ENCODE results near the gene SACM1L.

DNA sequence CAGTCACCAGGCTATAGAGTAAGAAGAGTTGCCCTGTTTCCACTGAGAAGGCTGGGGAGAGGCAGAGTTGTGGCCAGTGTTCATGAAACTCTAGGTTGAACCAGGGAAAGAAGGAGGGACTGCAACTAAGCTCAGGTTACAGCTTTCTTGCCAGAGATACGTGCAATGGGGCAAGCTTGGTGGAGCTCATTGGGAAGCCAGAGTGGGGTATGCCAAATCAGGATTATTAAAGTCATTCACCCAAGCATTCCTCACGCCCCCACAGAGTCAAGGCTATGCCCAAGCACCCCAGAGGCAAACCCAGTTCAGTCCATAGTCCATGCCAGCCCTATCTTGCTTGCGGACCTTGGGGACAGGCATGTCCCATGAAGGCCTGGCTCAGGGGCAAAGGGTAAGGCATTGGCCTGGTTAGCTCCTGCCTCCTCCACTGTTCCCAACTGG lies 89.6 kb downstream of the SACM1L start:
- TF ChIP-seq, protein P1, sequence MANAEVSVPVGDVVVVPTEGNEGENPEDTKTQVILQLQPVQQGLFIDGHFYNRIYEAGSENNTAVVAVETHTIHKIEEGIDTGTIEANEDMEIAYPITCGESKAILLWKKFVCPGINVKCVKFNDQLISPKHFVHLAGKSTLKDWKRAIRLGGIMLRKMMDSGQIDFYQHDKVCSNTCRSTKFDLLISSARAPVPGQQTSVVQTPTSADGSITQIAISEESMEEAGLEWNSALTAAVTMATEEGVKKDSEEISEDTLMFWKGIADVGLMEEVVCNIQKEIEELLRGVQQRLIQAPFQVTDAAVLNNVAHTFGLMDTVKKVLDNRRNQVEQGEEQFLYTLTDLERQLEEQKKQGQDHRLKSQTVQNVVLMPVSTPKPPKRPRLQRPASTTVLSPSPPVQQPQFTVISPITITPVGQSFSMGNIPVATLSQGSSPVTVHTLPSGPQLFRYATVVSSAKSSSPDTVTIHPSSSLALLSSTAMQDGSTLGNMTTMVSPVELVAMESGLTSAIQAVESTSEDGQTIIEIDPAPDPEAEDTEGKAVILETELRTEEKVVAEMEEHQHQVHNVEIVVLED (CRISPR knock-in tag; IDR thresholded peaks at IDR 0.05; ENCODE audit: borderline replicate concordance), result no peak
- TF ChIP-seq RBAK (CRISPR knock-in tag; IDR thresholded peaks at IDR 0.05) (no peak), RFX5 (IDR thresholded peaks at IDR 0.05; ENCODE audit: low read depth, low read length) (no peak), NR2C2 (CRISPR knock-in tag; IDR thresholded peaks at IDR 0.05; ENCODE audit: borderline replicate concordance) (no peak), ELF1 (CRISPR knock-in tag; IDR thresholded peaks at IDR 0.05) (no peak), RBM22 (optimal IDR thresholded peaks at IDR 0.05; ENCODE audit: low read length) (no peak), EZH2 (conservative IDR thresholded peaks at IDR 0.05; ENCODE audit: low read depth, low read length) (no peak), RFX1 (IDR thresholded peaks at IDR 0.05) (no peak), TCF12 (IDR thresholded peaks at IDR 0.05) (no peak), TCF12 (CRISPR knock-in tag; IDR thresholded peaks at IDR 0.05) (no peak), REST (IDR thresholded peaks at IDR 0.05; ENCODE audit: borderline replicate concordance in 1 of 2, low read depth in 1 of 2, low read length in 2 of 2) (no peak)
- TF ChIP-seq, protein P2, sequence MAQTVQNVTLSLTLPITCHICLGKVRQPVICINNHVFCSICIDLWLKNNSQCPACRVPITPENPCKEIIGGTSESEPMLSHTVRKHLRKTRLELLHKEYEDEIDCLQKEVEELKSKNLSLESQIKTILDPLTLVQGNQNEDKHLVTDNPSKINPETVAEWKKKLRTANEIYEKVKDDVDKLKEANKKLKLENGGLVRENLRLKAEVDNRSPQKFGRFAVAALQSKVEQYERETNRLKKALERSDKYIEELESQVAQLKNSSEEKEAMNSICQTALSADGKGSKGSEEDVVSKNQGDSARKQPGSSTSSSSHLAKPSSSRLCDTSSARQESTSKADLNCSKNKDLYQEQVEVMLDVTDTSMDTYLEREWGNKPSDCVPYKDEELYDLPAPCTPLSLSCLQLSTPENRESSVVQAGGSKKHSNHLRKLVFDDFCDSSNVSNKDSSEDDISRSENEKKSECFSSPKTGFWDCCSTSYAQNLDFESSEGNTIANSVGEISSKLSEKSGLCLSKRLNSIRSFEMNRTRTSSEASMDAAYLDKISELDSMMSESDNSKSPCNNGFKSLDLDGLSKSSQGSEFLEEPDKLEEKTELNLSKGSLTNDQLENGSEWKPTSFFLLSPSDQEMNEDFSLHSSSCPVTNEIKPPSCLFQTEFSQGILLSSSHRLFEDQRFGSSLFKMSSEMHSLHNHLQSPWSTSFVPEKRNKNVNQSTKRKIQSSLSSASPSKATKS (CRISPR knock-in tag; IDR thresholded peaks at IDR 0.05), result no peak
- TF ChIP-seq, protein P3, sequence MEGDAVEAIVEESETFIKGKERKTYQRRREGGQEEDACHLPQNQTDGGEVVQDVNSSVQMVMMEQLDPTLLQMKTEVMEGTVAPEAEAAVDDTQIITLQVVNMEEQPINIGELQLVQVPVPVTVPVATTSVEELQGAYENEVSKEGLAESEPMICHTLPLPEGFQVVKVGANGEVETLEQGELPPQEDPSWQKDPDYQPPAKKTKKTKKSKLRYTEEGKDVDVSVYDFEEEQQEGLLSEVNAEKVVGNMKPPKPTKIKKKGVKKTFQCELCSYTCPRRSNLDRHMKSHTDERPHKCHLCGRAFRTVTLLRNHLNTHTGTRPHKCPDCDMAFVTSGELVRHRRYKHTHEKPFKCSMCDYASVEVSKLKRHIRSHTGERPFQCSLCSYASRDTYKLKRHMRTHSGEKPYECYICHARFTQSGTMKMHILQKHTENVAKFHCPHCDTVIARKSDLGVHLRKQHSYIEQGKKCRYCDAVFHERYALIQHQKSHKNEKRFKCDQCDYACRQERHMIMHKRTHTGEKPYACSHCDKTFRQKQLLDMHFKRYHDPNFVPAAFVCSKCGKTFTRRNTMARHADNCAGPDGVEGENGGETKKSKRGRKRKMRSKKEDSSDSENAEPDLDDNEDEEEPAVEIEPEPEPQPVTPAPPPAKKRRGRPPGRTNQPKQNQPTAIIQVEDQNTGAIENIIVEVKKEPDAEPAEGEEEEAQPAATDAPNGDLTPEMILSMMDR (CRISPR knock-in tag; IDR thresholded peaks at IDR 0.05), result no peak
